BJ (cell line): Measurements from ENCODE around the gene BTD. TPM values are rescaled to one million over a fixed set of nuclear protein-coding genes. Genes with fewer than 3 reads are reported as not detected.
"Not testable (repeated sequence)": the region's sequence is repeated elsewhere in the genome, so short reads cannot be mapped to it uniquely, and the experiment has no call there.

ENCODE experiments used
- CTCF ChIA-PET: fragments of 350-600 bp; formaldehyde crosslinking; extraction: SDS; loops from one replicate; lab custom pipeline; 2021; ENCODE audit warnings: antibody characterized with exemption, inconsistent platforms; lab: Yijun Ruan, JAX
- POLR2A ChIA-PET: fragments of 300-600 bp; sonication (Branson Sonifier 250); formaldehyde crosslinking; extraction: SDS; loops from one replicate; lab custom pipeline; 2021; ENCODE audit warnings: antibody characterized with exemption; lab: Charles Lee
- DNase-seq: peaks from one replicate; pipeline ENCODE4 v3.0.0-alpha.2; 2011; ENCODE audit warnings: low read depth
- H3K27me3 ChIP-seq: 2 replicates; pipeline ENCODE4 v1.6.0; 2011; ENCODE audit warnings: low read length; ENCODE audit not compliant: control insufficient read depth, insufficient read depth
- H3K36me3 ChIP-seq: 2 replicates; pipeline ENCODE4 v1.5.1; 2011; ENCODE audit warnings: low read length; ENCODE audit not compliant: control insufficient read depth, insufficient read depth
- H3K4me3 ChIP-seq: 2 replicates; pipeline ENCODE4 v1.5.1; 2011; ENCODE audit warnings: low read depth, mild to moderate bottlenecking, control low read depth, low read length
- CTCF ChIP-seq: IDR thresholded peaks from 2 replicates; pipeline ENCODE4 v1.5.1; 2011; ENCODE audit warnings: low read depth, mild to moderate bottlenecking, control low read depth, inconsistent platforms, low read length, moderate library complexity; ENCODE audit not compliant: insufficient read depth
- polyA plus RNA-seq: library from polyadenylated mRNA; depleted of rRNA; stranded (reverse); fragments of >200 nt; gene quantifications from 2 replicates; pipeline ENCODE4 v1.2.3, GENCODE V29; 2011

The BTD gene
- polyA plus RNA-seq, 1 experiment: 24.8 TPM

- peak overlapping the region; percentile 63 for H3K4me3 ChIP-seq
- CTCF ChIA-PET: interaction anchor here (1.1 kb wide), 1 partner anchor 12 kb away, joined by 4 read pairs; no protein-coding TSS in a partner anchor
- H3K27me3 ChIP-seq: no peaks in the 10 kb centered on the region
- DNase-seq: no peak
- POLR2A ChIA-PET: interaction anchor here (0.6 to 1.0 kb wide), 2 partner anchors 30 to 152 kb away, joined by 3 to 5 read pairs; no protein-coding TSS in a partner anchor
- 0 out of 2 replicates have a peak, but pooled peaks cover 1% of the 10 kb centered on the region for H3K36me3 ChIP-seq
- TF ChIP-seq CTCF: no peak
Measured at GRCh38 chr3:15601046-15601398, 523 bp upstream of the BTD start.

- Histone ChIP-seq H3K4me3 (peak overlapping the region; percentile 63), H3K27me3 (no peaks in the 10 kb centered on the region), H3K36me3 (0 out of 2 replicates have a peak, but pooled peaks cover 1% of the 10 kb centered on the region)
- ChIA-PET CTCF (no interaction called here), POLR2A (interaction anchor here (1.0 kb wide), 1 partner anchor 458 kb away, joined by 3 read pairs; no protein-coding TSS in a partner anchor)
- DNase-seq: no peak
- no peak for TF ChIP-seq CTCF
Measured at GRCh38 chr3:15602146-15602536, 596 bp downstream of the BTD start.

- not testable (repeated sequence) for DNase-seq
Measured at GRCh38 chr3:15602816-15603215, 1.3 kb downstream of the BTD start.

GRCh38 chr3:15604584-15604983 is 3.0 kb downstream of the BTD start:
- H3K36me3 ChIP-seq, DNase-seq, POLR2A ChIA-PET, H3K27me3 ChIP-seq, H3K4me3 ChIP-seq, CTCF ChIA-PET: not testable (repeated sequence)

More at GRCh38 chr3:15602816-15603215, 1.3 kb downstream of the BTD start:
- H3K36me3 ChIP-seq, POLR2A ChIA-PET, CTCF ChIA-PET, H3K27me3 ChIP-seq, H3K4me3 ChIP-seq: not testable (repeated sequence)

GRCh38 chr3:15606434-15606891 is 4.9 kb downstream of the BTD start:
- no peak for DNase-seq
- ChIA-PET CTCF (no interaction called here), POLR2A (no interaction called here)
- H3K4me3 ChIP-seq: no peak overlapping the region
- TF ChIP-seq CTCF: no peak
- no peaks in the 10 kb centered on the region for H3K27me3 ChIP-seq
- H3K36me3 ChIP-seq: 0 out of 2 replicates have a peak, but pooled peaks cover 1% of the 10 kb centered on the region

GRCh38 chr3:15610082-15610759 is 8.7 kb downstream of the BTD start:
- POLR2A ChIA-PET: no interaction called here

More at GRCh38 chr3:15610082-15610759, 8.7 kb downstream of the BTD start:
- no peak overlapping the region for H3K4me3 ChIP-seq
- CTCF ChIA-PET: no interaction called here
- no peaks in the 10 kb centered on the region for H3K36me3 ChIP-seq
- no peak for TF ChIP-seq CTCF
- H3K27me3 ChIP-seq: no peaks in the 10 kb centered on the region
- no peak for DNase-seq
